Testis (tissue), 3 donors: ENCODE data around the gene SLC4A2. TPM values are rescaled to one million over a fixed set of nuclear protein-coding genes. Genes with fewer than 3 reads are reported as not detected.

Experiments
- DNase-seq: peaks from one replicate; pipeline ENCODE4 v3.0.0-alpha.2; 2019
- H3K27ac ChIP-seq, 2 donors: fragments of 200-600 bp; sonication (generic); one replicate each; pipeline ENCODE4 v1.5.1; 2019
- H3K27me3 ChIP-seq: fragments of 200-600 bp; sonication (generic); one replicate; pipeline ENCODE4 v1.5.1; 2019
- H3K36me3 ChIP-seq: fragments of 200-600 bp; sonication (generic); one replicate; pipeline ENCODE4 v1.5.1; 2017; ENCODE audit warnings: low read depth; ENCODE audit errors: missing control alignments
- H3K4me1 ChIP-seq: fragments of 200-600 bp; sonication (generic); one replicate; pipeline ENCODE4 v1.5.1; 2019
- H3K4me3 ChIP-seq, 2 donors: fragments of 200-600 bp; sonication (generic); one replicate each; pipeline ENCODE4 v1.5.1; 2017 to 2019
- H3K9me3 ChIP-seq: fragments of 200-600 bp; sonication (generic); one replicate; pipeline ENCODE4 v1.5.1; 2017
- CTCF ChIP-seq, 3 experiments: fragments of 450-650 bp in 2 of 3; fragments of 200-600 bp in 1 of 3; sonication (generic) in 1 of 3; IDR thresholded peaks; one replicate each; pipeline ENCODE4 v1.5.1; 2016 to 2019; ENCODE audit warnings: antibody characterized with exemption in 3 of 3, mild to moderate bottlenecking in 2 of 3, moderate library complexity in 1 of 3
- POLR2A ChIP-seq: fragments of 450-650 bp; IDR thresholded peaks from one replicate; pipeline ENCODE4 v1.6.1; 2017; ENCODE audit warnings: antibody characterized with exemption, mild to moderate bottlenecking, moderate library complexity
- WGBS, 2 donors: methylation state at CpG; one replicate each; pipeline ENCODE4 v1.1.5; 2018; 5-methylcytosine and 5-hydroxymethylcytosine counted together
- intact Hi-C: fragments of 100-400 bp; cut with DNase I; formaldehyde crosslinking; loops from one replicate; pipeline ENCODE4 v1.15.1; 2023; ENCODE audit warnings: low total_unique reads
- polyA plus RNA-seq: library from polyadenylated mRNA; stranded (reverse); fragments of 350-450 nt; fragmentation: Illumina TruSeq; extraction: RNeasy Lipid Tissue Mini Kit (QIAGEN cat#74804); gene quantifications from one replicate; pipeline ENCODE4 v1.2.3, GENCODE V29; 2014; ENCODE audit warnings: low read depth, low replicate concordance; ENCODE audit not compliant: insufficient read depth
- total RNA-seq, 2 donors: library from RNA; depleted of rRNA; stranded (reverse); fragments of >200 nt; gene quantifications; one replicate each; pipeline ENCODE4 v1.2.3, GENCODE V29; 2016

The SLC4A2 gene
- total and polyA plus RNA-seq, 3 donors from 2014 or later: 68.9 to 153 (median 147) TPM

GRCh38 chr7:151045262-151045661 lies 14.1 kb upstream of the SLC4A2 start:
- no peak overlapping the region for H3K27ac ChIP-seq
- no peaks in the 10 kb centered on the region for H3K4me1 ChIP-seq
- no peaks in the 10 kb centered on the region for H3K9me3 ChIP-seq
- H3K27me3 ChIP-seq: no peaks in the 10 kb centered on the region
- DNase-seq: no peak
- intact Hi-C loops: no loop called here
- H3K36me3 ChIP-seq: no peaks in the 10 kb centered on the region
- TF ChIP-seq POLR2A: no peak
- no peak for TF ChIP-seq CTCF (IDR thresholded peaks at IDR 0.05)
- H3K4me3 ChIP-seq: no peak overlapping the region
- WGBS, 2 donors: 83 to 87% methylated on average over 3 to 11 of the region's 11 CpGs

- H3K27me3 ChIP-seq: no peaks in the 10 kb centered on the region
- intact Hi-C loops: no loop called here
- H3K9me3 ChIP-seq: no peaks in the 10 kb centered on the region
- H3K4me3 ChIP-seq: no peak overlapping the region
- no peaks in the 10 kb centered on the region for H3K36me3 ChIP-seq
- 85 to 88% methylated on average over 9 of the region's 9 CpGs for WGBS, 2 donors
- H3K27ac ChIP-seq: no peak overlapping the region
- DNase-seq: no peak
- H3K4me1 ChIP-seq: no peaks in the 10 kb centered on the region
- no peak for TF ChIP-seq POLR2A
- no peak for TF ChIP-seq CTCF (IDR thresholded peaks at IDR 0.05)
These were observed 13.4 kb upstream of the SLC4A2 start for GRCh38 chr7:151045967-151046366.

GRCh38 chr7:151046603-151047573 lies 12.5 kb upstream of the SLC4A2 start:
- intact Hi-C loops: no loop called here
- H3K4me1 ChIP-seq: no peaks in the 10 kb centered on the region

GRCh38 chr7:151047976-151048815 lies 11.2 kb upstream of the SLC4A2 start, which contains the start of gene ASIC3:
Gene ASIC3 (plus strand): TSS chr7:151048531. CDS start chr7:151048886, 355 bp downstream.
- TF ChIP-seq POLR2A (no peak), CTCF (IDR thresholded peaks at IDR 0.05) (no peak)
- no peaks in the 10 kb centered on the region for H3K9me3 ChIP-seq
- H3K27me3 ChIP-seq: no peaks in the 10 kb centered on the region
- no peak for DNase-seq
- H3K36me3 ChIP-seq: no peaks in the 10 kb centered on the region
- no peaks in the 10 kb centered on the region for H3K4me1 ChIP-seq
- WGBS, 2 donors: 77 to 81% methylated on average over 19 to 22 of the region's 22 CpGs
- H3K4me3 ChIP-seq: no peak within 1 kb of the TSS
- intact Hi-C loops: no loop called here
- H3K27ac ChIP-seq: no peak within 1 kb of the TSS

More at GRCh38 chr7:151046603-151047573, 12.5 kb upstream of the SLC4A2 start:
- Histone ChIP-seq H3K36me3 (no peaks in the 10 kb centered on the region), H3K27ac (no peak overlapping the region), H3K9me3 (no peaks in the 10 kb centered on the region), H3K4me3 (no peak overlapping the region), H3K27me3 (no peaks in the 10 kb centered on the region)
- no peak for DNase-seq
- no peak for TF ChIP-seq CTCF (IDR thresholded peaks at IDR 0.05)
- TF ChIP-seq POLR2A: no peak
- 47 to 72% methylated on average over 13 to 14 of the region's 14 CpGs for WGBS, 2 donors
